MM.1S (cell line): ENCODE results near the gene DCLK2.

Source experiments
- CTCF ChIP-seq: fragments of 300-600 bp; sonication (generic); IDR thresholded peaks from 2 replicates; pipeline ENCODE4 v1.5.1; 2016; ENCODE audit warnings: antibody characterized with exemption, low read length, mixed read lengths
- EZH2 ChIP-seq: fragments of 300-600 bp; sonication (generic); optimal IDR thresholded peaks from 2 replicates; pipeline ENCODE3; 2017; ENCODE audit warnings: low read depth, mild to moderate bottlenecking, antibody characterized with exemption, low read length, mixed read lengths
- EZH2phosphoT487 ChIP-seq: fragments of 300-600 bp; sonication (generic); IDR thresholded peaks from 2 replicates; pipeline ENCODE4 v1.6.1; 2018; ENCODE audit warnings: antibody characterized with exemption, low read length

- TF ChIP-seq CTCF = no peak
- TF ChIP-seq EZH2 = no peak
- no peak for TF ChIP-seq EZH2phosphoT487
Observed at GRCh38 chr4:150160473-150160872, 82.2 kb downstream of the DCLK2 start.
